GM18870 (cell line): Measurements from ENCODE around the gene KRTAP4-11.
"Not testable (repeated sequence)": the region's sequence is repeated elsewhere in the genome, so short reads cannot be mapped to it uniquely, and the experiment has no call there.

Experiments used
- ATAC-seq: cut with Tn5 transposase; IDR thresholded peaks from one replicate; pipeline ENCODE4 v1.9.1; 2021; ENCODE audit warnings: moderate library complexity; ENCODE audit not compliant: unreplicated experiment

KRTAP4-11 gene

DNA sequence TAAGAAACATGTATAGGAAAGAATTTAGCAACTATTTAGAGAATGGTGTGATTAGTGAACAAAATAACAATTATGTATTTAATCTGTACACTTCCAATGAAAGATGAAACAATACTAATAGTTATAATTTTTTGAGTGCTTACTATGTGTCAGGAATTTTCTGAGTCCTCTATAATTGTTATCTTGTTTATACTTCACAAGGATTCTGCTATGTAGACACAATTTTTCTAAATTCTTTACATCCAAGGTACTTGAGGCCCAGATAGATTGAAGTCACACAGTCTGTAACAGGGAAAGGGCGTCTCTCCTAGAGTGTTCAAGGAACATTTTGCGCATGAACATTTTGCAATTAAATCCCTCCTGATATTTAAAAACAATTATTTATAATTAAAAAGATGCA is 6.9 kb upstream of the KRTAP4-11 start:
- no peak for ATAC-seq

DNA sequence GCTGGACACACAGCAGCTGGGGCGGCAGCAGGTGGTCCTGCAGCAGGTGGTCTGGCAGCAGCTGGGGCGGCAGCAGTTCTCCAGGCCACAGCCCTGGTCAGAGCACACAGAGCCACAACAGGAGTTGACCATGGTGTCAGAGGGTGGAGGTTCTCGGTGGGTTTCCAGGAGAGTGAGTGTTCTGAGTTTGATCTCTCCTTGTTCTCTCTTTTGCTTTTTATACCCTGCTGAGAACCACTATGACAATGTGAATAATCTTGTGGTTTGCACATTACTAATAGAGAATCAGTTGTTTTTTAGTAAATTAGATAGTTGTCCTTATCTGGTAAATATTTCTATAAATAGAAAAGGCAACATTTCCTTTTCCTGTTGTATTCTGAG is 5.8 kb upstream of the KRTAP4-11 start, which contains the start of gene KRTAP4-12:
KRTAP4-12 (minus strand) TSS at position 192 of the 381 bp plus-strand sequence; CDS start at position 132, 60 bp downstream.
- not testable (repeated sequence) for ATAC-seq

- ATAC-seq, result not testable (repeated sequence)
These were observed 5.3 kb upstream of the KRTAP4-11 start for GRCh38 chr17:41123292-41123990.

- ATAC-seq, result no peak
These were observed 3.6 kb upstream of the KRTAP4-11 start for GRCh38 chr17:41121742-41122141.

DNA sequence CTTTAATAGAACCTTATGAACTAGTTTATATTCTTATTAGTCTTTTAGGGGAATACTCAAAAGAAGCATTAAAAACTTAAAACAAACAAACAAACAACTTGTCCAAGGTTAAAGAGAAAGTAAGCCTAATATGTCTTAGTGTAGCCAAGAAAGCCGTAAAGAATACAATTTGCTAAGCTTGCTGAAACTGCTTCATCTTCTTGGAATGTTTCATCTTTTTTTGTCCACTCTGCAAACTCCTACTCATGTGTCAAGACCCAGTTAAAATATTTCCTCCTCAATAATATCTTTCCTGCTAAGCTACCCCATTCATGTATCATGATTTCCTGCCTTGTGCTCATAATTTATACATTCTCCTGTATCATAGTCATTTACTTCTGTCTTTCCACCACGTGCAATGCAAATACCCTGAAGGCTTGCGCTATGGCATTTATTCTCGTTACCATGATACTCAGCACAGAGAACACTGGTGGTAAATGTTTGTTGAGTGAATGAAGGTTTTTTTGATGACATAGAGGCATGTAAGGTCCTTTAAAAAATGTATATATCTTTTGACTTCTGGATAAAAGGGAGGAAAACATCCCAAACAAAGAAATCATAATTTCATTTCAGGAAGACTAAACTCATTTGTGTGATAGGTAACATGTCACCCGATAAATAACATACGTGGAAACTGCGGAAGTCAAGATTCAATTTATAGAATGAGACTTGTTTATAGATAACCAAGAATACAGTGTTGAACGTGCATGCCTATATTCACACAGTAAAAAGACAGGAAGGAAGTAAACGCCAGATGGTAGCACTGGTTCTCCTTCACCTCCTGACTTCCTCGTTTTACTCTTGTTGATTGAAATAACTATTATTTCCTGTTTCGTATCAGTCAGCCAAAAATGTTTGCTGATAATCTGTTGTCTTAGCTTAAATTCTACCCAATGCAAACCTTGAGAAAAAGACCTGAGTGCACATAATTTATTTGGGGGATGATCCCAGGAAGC is 1.8 kb upstream of the KRTAP4-11 start:
- ATAC-seq, result not testable (repeated sequence)

- no peak for ATAC-seq
These were observed 548 bp upstream of the KRTAP4-11 start for GRCh38 chr17:41118721-41119120.

GRCh38 chr17:41116297-41116696 is 1.9 kb downstream of the KRTAP4-11 start:
- no peak for ATAC-seq

DNA sequence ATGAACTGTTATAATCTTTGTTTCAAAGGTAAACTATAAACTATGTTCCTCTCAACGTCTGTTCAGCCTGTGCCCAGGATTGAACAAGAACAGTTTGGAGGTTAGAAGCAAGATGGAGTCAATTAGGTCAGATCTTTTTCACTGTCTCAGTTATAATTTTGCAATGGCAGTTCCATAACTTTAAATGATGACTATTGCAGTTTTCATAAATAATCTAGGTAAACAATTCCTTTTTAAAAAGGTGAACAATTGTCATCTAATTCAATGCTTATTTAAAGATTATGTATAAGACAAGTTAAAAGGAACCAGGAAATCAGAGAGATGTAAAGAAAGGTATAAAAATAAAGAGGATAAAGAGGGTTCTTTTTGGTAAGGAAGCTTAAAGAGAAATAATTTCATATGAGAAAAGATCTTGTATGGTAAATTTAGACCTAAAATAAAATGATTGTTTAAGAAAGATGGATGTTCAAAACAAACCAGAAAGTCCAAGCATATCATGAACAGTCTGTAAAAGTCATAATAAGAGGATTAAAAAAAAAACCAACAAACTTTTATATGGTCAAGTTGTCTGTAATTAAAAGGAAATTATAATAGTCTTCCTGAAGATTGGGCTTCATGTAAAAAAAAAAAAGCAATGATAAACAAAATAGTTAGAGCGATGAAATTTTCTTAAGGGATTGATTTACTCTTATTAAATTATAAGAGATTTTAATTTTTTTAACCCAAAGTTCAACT is 6.9 kb downstream of the KRTAP4-11 start:
- ATAC-seq, result no peak

- ATAC-seq, result not testable (repeated sequence)
These were observed 9.3 kb downstream of the KRTAP4-11 start for GRCh38 chr17:41108728-41109386.

DNA sequence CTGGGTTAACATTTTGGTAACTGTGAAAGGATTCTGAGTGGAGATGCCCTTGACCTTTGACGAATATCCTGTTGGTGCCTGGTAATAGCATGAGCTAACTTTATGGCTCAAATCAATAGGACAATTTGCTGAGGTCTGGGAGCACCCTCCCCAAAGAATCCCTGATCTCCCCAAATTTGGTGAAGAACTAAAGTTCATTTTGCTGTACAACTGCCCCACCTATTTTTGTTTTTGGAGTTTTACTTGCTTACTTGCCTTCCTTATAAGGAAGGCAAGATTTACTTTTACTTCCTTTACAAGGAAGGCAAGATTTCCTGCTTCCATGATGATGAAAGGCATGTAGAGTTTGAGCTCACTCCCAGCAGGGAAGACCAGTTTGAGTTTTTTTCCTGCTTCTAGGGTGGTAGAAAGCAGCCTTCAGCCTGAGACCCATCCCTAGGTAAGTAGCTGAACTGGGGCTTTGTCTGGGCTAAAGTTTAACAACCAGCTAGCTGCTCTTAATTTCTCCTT is 10.2 kb downstream of the KRTAP4-11 start:
- no peak for ATAC-seq

DNA sequence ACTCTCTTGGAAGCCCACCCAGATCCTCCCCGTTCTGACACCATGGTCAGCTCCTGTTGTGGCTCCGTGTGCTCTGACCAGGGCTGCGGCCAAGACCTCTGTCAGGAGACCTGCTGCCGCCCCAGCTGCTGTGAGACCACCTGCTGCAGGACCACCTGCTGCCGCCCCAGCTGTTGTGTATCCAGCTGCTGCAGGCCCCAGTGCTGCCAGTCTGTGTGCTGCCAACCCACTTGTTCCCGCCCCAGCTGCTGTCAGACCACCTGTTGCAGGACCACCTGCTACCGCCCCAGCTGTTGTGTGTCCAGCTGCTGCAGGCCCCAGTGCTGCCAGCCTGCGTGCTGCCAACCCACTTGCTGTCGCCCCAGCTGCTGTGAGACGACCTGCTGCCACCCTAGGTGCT is 12.8 kb downstream of the KRTAP4-11 start, which contains the start of gene KRTAP4-9:
KRTAP4-9 (plus strand) TSS at position 43 of the 400 bp plus-strand sequence; CDS start at position 43, 0 bp downstream.
- not testable (repeated sequence) for ATAC-seq

DNA sequence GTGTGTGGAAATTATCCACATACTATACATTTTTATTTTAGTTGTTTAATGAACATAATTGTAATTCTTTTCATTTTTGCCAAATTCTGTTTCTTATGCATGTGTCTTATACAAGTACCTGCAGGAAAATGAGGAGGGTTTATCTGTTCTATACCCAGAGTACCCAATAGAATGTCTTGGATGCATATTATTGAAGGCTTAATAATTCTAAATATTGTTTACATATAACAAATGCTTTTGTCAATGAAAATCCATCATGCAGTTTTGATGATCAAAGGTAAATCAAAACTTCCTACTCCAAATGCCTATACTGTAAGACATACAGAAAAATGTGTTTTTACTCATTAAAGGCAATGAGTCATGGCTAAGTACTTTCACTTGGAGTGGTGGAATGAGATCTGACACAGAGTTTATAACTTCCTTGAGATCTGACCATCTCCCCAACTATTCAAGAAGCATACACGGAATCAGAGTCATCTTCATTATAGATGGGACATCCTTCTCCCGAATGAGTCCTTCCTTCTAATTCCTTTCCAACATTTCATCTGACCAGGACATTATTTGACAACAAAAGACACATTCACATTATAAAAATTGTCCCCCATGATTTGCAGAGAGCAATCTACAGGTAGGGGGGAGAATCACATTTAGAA is 13.7 kb downstream of the KRTAP4-11 start:
- not testable (repeated sequence) for ATAC-seq

DNA sequence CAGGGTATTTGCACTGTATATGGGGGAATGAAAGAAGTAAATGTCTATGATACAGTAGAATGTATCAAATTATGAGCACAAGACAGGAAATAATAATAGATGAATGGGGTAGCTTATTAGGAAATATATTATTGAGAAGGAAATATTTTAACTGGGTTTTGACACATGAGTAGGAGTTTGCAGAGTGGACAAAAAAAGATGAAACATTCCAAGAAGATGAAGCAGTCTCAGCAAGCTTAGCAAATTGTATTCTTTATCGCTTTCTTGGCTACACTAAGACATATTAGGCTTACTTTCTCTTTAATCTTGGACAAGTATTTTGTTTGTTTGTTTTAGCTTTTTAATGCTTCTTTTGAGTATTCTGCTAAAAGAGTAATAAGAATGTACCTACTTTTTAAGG is 14.3 kb downstream of the KRTAP4-11 start:
- no peak for ATAC-seq

- ATAC-seq, result no peak
These were observed 16.4 kb downstream of the KRTAP4-11 start, which contains the start of gene KRTAP4-16 for GRCh38 chr17:41101586-41102259. KRTAP4-16 (minus strand) TSS chr17:41102209; CDS start chr17:41102209, 0 bp downstream.

DNA sequence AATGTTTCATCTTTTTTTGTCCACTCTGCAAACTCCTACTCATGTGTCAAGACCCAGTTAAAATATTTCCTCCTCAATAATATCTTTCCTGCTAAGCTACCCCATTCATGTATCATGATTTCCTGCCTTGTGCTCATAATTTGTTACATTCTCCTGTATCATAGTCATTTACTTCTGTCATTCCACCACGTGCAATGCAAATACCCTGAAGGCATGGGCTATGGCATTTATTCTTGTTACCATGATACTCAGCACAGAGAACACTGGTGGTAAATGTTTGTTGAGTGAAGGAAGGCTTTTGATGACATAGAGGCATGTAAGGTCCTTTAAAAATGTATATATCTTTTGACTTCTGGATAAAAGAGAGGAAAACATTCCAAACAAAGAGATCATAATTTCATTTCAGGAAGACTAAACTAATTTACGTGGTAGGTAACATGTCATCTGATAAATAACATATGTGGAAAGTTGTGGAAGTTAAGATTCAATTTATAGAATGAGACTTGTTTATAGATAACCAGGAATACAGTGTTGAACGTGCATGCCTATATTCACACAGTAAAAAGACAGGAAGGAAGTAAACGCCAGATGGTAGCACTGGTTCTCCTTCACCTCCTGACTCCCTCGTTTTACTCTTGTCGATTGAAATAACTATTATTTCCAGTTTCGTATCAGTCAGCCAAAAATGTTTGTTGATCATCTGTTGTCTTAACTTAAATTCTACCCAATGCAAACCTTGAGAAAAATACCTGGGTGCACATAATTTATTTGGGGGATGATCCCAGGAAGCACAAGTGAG is 18.3 kb downstream of the KRTAP4-11 start:
- ATAC-seq, result not testable (repeated sequence)

GRCh38 chr17:41098481-41098880 is 19.7 kb downstream of the KRTAP4-11 start:
- ATAC-seq, result no peak

- ATAC-seq, result no peak
These were observed 20.1 kb downstream of the KRTAP4-11 start, which contains the start of gene KRTAP4-8 for GRCh38 chr17:41098042-41098441. KRTAP4-8 (minus strand) TSS chr17:41098142; CDS start chr17:41098084, 58 bp downstream.

DNA sequence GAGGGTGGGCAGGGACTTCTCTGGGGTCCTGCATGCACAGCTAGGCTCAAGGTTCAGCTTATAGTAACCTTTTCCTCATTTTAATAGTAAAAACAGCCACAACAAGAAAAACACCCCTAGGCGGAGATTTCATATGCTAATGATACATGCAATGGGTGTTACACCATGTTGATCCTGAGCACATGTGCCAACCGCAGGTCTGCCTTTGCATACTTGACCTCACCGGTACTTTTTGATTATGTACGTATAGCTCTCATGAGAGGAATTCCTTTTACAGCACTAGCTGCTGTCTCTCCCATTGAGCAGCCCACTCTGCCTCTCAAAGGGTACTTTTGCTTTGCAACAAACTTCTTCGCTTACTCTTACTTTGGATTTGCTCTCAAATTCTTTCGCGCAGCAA is 22.1 kb downstream of the KRTAP4-11 start:
- ATAC-seq, result no peak
